Neuron (in vitro differentiated cells): ENCODE results near the gene DENND4C.
A peak's percentile ranks its signal among the peaks of the same experiment; 100 is the strongest.
"Not testable (repeated sequence)": the region's sequence is repeated elsewhere in the genome, so short reads cannot be mapped to it uniquely, and the experiment has no call there.

Source experiments
- H2AFZ ChIP-seq: one replicate; pipeline ENCODE4 v1.6.1; 2013; ENCODE audit warnings: low read depth, mild to moderate bottlenecking, inconsistent platforms, low read length, moderate library complexity
- H3K27me3 ChIP-seq: one replicate; pipeline ENCODE4 v1.6.1; 2013; ENCODE audit warnings: low read length; ENCODE audit not compliant: insufficient read depth
- H3K36me3 ChIP-seq: one replicate; pipeline ENCODE4 v1.6.1; 2013; ENCODE audit warnings: low read length; ENCODE audit not compliant: insufficient read depth
- H3K4me1 ChIP-seq: one replicate; pipeline ENCODE4 v1.6.1; 2013; ENCODE audit warnings: low read length; ENCODE audit not compliant: insufficient read depth
- H3K4me3 ChIP-seq: 2 replicates; pipeline ENCODE4 v1.5.1; 2013; ENCODE audit warnings: mild to moderate bottlenecking, low read length, moderate library complexity
- H3K9me3 ChIP-seq: one replicate; pipeline ENCODE4 v1.6.1; 2013; ENCODE audit warnings: low read length

DENND4C gene

DNA sequence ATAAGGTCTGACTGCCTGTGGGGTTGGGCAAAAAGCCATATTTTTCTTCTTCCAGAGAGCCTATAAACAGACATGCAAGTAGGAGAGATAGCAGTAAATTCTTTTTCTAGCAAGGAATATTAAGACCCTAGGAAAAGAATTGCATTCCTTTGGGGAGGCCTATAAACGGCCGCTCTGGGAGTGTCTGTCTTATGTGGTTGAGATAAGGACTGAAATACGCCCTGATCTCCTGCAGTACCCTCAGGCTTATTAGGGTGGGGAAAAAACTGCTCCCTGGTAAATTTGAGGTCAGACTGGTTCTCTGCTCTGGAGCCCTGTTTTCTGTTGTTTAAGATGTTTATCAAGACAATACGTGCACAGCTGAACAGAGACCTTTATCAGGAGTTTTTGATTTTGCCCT, 172.7 kb downstream of the DENND4C start:
- not testable (repeated sequence) for H3K4me1 ChIP-seq, H2AFZ ChIP-seq, H3K9me3 ChIP-seq, H3K4me3 ChIP-seq, H3K27me3 ChIP-seq, H3K36me3 ChIP-seq

GRCh38 chr9:19404283-19405075, 174.0 kb downstream of the DENND4C start:
- H2AFZ ChIP-seq, result no peak overlapping the region
- H3K9me3 ChIP-seq, result no peaks in the 10 kb centered on the region
- H3K36me3 ChIP-seq, result no peaks in the 10 kb centered on the region
- no peaks in the 10 kb centered on the region for H3K4me1 ChIP-seq
- no peaks in the 10 kb centered on the region for H3K27me3 ChIP-seq
- no peak overlapping the region for H3K4me3 ChIP-seq

GRCh38 chr9:19405771-19406170, 175.3 kb downstream of the DENND4C start:
- H3K9me3 ChIP-seq, result no peaks in the 10 kb centered on the region
- no peaks in the 10 kb centered on the region for H3K36me3 ChIP-seq
- H3K27me3 ChIP-seq, result no peaks in the 10 kb centered on the region
- no peak overlapping the region for H3K4me3 ChIP-seq
- H3K4me1 ChIP-seq, result peaks cover 4% of the 10 kb centered on the region
- no peak overlapping the region for H2AFZ ChIP-seq

- no peaks in the 10 kb centered on the region for H3K36me3 ChIP-seq
- H3K4me1 ChIP-seq, result peaks cover 4% of the 10 kb centered on the region
- no peaks in the 10 kb centered on the region for H3K27me3 ChIP-seq
- H3K9me3 ChIP-seq, result no peaks in the 10 kb centered on the region
- H3K4me3 ChIP-seq, result peak overlapping the region; percentile 86
- H2AFZ ChIP-seq, result peak overlapping the region; percentile 94
Measured at GRCh38 chr9:19408316-19408692, 177.8 kb downstream of the DENND4C start.

DNA sequence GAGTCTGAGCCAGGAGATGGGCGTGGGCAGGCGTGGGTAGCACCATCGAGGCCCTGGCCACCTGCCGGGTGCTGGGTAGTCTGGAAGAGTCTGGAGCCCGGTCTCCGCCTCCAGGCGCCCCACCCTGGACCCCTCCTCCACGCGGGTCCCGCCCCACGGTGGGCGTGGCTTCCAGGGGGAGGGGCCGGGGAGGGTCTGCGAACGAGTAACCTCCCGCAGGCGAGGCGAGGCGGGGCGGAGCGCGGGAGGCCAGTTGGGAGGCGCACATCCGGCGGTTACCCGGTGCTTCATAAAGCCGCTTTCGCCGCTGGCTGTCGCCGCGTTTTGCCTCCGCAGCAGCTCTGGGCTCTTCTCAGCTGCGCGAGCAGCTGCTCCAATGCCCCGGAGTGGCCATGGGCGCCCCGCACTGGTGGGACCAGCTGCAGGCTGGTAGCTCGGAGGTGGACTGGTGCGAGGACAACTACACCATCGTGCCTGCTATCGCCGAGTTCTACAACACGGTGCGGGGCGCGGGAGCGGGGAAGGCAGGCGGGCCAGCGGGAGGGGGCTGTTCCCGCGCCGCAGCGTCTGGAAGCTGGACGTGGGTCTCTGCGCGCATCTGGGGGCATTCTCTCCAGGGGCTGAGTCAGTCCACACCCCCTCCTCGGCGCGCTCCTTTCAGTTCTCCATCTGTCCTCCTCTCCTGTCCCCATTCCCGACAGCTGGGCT, 178.4 kb downstream of the DENND4C start, which contains the start of gene ACER2:
Gene ACER2, plus strand, starts transcription at position 317 of the 708 bp plus-strand sequence. Its CDS starts 76 bp downstream, at position 393.
- Histone ChIP-seq H3K4me3 (peak within 1 kb of the TSS; percentile 86), H2AFZ (peak within 1 kb of the TSS; percentile 94), H3K4me1 (peaks cover 4% of the 10 kb centered on the region), H3K27me3 (no peaks in the 10 kb centered on the region), H3K9me3 (no peaks in the 10 kb centered on the region), H3K36me3 (no peaks in the 10 kb centered on the region)

DNA sequence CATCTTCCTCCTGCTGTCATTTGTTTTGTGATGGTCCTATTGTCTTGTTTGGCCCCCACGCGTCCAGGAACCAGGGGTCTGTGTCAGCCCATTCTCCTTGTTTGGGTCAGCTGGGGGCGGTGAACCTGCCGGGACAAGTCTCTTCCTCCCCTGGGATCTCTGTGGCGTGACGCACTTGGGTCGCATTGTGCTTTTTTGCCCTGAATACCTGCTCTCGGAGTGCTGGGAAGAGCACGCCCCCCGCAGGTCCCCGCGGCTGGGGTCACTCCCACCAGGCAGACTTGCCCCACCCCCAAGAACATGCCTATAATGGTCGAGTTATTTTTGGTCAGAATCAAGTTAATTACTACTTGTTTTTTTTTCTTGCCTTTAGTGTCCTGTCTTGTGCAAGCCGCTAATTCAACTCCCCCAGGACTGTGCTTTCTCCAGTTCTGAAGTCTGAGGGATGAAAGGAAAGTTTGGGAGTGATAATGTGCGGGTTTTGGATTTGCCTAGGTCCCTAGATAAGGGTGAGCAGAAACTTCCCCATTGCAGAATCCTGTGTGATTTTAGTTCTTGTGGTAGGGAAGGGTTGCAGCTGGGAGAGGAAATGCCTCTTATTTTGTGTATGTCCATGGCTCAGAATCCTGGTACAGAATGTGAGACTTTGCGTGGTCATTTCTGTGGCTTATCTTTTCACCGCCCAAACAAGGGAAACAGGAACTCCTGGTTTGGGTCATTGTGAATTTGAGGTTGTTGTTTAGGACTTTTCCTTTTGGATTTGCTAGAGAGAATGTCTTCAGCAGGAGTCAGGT, 179.1 kb downstream of the DENND4C start:
- H3K9me3 ChIP-seq, result no peaks in the 10 kb centered on the region
- no peaks in the 10 kb centered on the region for H3K27me3 ChIP-seq
- peaks cover 4% of the 10 kb centered on the region for H3K4me1 ChIP-seq
- no peaks in the 10 kb centered on the region for H3K36me3 ChIP-seq
- peak overlapping the region; percentile 86 for H3K4me3 ChIP-seq
- H2AFZ ChIP-seq, result peak overlapping the region; percentile 94

DNA sequence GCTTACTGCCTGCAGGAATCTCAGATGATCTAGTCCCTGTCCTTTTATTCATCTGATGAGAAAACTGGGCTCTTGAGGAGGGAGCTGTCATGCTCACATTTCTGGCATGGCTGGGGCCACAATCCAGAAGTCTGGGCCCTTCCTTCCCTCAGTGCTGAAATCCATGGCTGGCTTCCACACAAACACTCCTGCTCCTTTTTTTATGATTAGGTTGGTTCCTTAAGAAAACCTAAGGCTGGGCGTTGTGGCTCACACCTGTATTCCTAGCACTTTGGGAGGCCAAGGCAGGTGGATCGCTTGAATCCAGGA, 179.7 kb downstream of the DENND4C start:
- Histone ChIP-seq H3K27me3 (no peaks in the 10 kb centered on the region), H3K36me3 (no peaks in the 10 kb centered on the region), H3K9me3 (no peaks in the 10 kb centered on the region), H2AFZ (no peak overlapping the region), H3K4me3 (peak overlapping the region; percentile 86), H3K4me1 (peaks cover 4% of the 10 kb centered on the region)

DNA sequence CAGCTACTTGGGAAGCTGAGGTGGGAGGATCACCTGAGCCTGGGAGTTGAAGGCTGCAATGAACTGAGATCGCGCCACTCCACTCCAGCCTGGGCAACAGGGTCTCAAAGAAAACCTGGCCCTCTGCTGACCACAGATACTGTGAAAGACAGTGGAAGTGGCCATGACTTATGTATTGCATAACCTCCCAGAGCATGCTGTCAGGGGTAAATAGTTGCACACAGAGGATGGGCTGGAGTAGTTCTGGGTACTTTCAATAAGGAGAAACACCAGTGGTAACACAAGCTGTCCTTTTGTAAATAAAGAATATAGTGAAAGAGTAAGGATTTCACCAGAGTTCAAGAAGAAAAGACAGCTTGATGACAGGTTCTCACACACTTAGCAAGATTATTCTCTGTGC, 180.1 kb downstream of the DENND4C start:
- H3K4me3 ChIP-seq, result no peak overlapping the region
- H3K9me3 ChIP-seq, result no peaks in the 10 kb centered on the region
- H3K36me3 ChIP-seq, result no peaks in the 10 kb centered on the region
- H3K27me3 ChIP-seq, result no peaks in the 10 kb centered on the region
- peaks cover 4% of the 10 kb centered on the region for H3K4me1 ChIP-seq
- no peak overlapping the region for H2AFZ ChIP-seq

DNA sequence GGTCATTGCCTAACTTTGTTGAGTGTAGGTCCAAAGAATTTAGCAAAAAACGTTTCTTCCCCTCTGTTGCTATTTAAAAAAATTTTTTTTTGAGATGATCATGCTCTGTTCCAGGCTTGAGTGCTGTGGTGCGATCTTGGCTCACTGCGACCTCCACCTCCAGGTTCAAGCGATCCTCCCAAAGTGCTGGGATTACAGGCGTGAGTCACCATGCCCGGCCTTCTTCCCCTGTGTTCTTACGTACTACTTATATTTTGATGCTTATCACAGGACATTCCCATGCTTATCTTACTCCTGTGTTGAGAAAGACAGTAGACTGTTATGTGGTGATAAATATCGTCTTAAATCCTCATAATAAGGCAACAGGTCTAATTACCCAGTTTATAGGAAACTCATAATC, 180.8 kb downstream of the DENND4C start:
- Histone ChIP-seq H3K9me3 (no peaks in the 10 kb centered on the region), H2AFZ (no peak overlapping the region), H3K27me3 (no peaks in the 10 kb centered on the region), H3K4me3 (no peak overlapping the region), H3K36me3 (no peaks in the 10 kb centered on the region), H3K4me1 (peaks cover 4% of the 10 kb centered on the region)

GRCh38 chr9:19413456-19413855, 183.0 kb downstream of the DENND4C start:
- H2AFZ ChIP-seq, H3K27me3 ChIP-seq, H3K9me3 ChIP-seq, H3K4me1 ChIP-seq, H3K4me3 ChIP-seq, H3K36me3 ChIP-seq: not testable (repeated sequence)

- Histone ChIP-seq H3K4me1 (no peaks in the 10 kb centered on the region), H3K27me3 (no peaks in the 10 kb centered on the region), H3K36me3 (no peaks in the 10 kb centered on the region), H2AFZ (no peak overlapping the region), H3K9me3 (no peaks in the 10 kb centered on the region), H3K4me3 (no peak overlapping the region)
Measured at GRCh38 chr9:19416143-19416542, 185.7 kb downstream of the DENND4C start.

DNA sequence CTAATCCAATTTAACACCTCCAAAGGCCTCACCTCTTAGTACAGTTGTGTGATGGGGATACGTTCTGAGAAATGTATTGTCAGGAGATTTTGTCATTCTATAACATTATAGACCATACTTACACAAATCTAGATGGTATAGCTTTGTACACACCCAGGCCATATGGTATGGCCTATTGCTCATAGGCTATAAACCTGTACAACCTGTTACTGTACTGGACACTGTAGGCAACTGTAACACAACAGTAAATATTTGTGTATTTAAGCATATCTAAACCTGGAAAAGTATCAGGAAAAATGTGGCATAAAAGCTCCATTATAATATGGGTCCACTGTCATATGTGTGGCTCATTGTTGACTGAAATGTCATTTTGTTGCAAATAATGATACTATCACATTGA, 190.4 kb downstream of the DENND4C start:
- Histone ChIP-seq H3K27me3 (no peaks in the 10 kb centered on the region), H3K9me3 (no peaks in the 10 kb centered on the region), H2AFZ (no peak overlapping the region), H3K4me3 (no peak overlapping the region), H3K36me3 (peaks cover 2% of the 10 kb centered on the region), H3K4me1 (no peaks in the 10 kb centered on the region)
